AG04450 (cell line): ENCODE results near the gene PNMA8A. TPM values are rescaled to one million over a fixed set of nuclear protein-coding genes. Genes with fewer than 3 reads are reported as not detected.

Experiments used
- CTCF ChIA-PET: fragments of 300-600, 350-600 bp; formaldehyde crosslinking; extraction: SDS; loops from one replicate; lab custom pipeline; 2022; ENCODE audit warnings: antibody characterized with exemption, inconsistent platforms; lab: Charles Lee
- POLR2A ChIA-PET: fragments of 350-600 bp; formaldehyde crosslinking; extraction: SDS; loops from one replicate; lab custom pipeline; 2021; ENCODE audit warnings: antibody characterized with exemption, inconsistent platforms; lab: Yijun Ruan, JAX
- DNase-seq: peaks from one replicate; pipeline ENCODE4 v3.0.0-alpha.2; 2011; ENCODE audit warnings: low read depth, low spot score
- H3K27ac ChIP-seq: one replicate; pipeline ENCODE4 v1.5.1; 2012; ENCODE audit warnings: low read depth, low read length, control low read depth
- H3K27me3 ChIP-seq: one replicate; pipeline ENCODE4 v1.6.0; 2012; ENCODE audit warnings: low read length; ENCODE audit not compliant: control insufficient read depth, insufficient read depth
- H3K4me3 ChIP-seq: 2 replicates; pipeline ENCODE4 v1.5.1; 2011; ENCODE audit warnings: mild to moderate bottlenecking, low read depth, low read length, control low read depth
- H3K9me3 ChIP-seq: 2 replicates; pipeline ENCODE4 v1.5.1; 2012; ENCODE audit warnings: low read length; ENCODE audit not compliant: control insufficient read depth, insufficient read depth
- CTCF ChIP-seq: IDR thresholded peaks from 2 replicates; pipeline ENCODE4 v1.5.1; 2011; ENCODE audit warnings: low read depth, low read length, control low read depth, inconsistent platforms
- polyA minus RNA-seq: library from RNA; depleted of rRNA, polyadenylated mRNA; stranded (reverse); fragments of >200 nt; gene quantifications from 2 replicates; pipeline ENCODE4 v1.2.3, GENCODE V29; 2011; rRNA and poly(A)+ RNA removed
- polyA plus RNA-seq: library from polyadenylated mRNA; depleted of rRNA; stranded (reverse); fragments of >200 nt; gene quantifications from 2 replicates; pipeline ENCODE4 v1.2.3, GENCODE V29; 2011; rRNA removed

PNMA8A gene, protein sequence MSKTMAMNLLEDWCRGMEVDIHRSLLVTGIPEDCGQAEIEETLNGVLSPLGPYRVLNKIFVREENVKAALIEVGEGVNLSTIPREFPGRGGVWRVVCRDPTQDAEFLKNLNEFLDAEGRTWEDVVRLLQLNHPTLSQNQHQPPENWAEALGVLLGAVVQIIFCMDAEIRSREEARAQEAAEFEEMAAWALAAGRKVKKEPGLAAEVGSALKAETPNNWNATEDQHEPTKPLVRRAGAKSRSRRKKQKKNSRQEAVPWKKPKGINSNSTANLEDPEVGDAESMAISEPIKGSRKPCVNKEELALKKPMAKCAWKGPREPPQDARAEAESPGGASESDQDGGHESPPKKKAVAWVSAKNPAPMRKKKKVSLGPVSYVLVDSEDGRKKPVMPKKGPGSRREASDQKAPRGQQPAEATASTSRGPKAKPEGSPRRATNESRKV
- polyA plus RNA-seq (4.0 and 4.2 TPM in 2 replicates), polyA minus RNA-seq (1.9 and 2.7 TPM in 2 replicates)

DNA sequence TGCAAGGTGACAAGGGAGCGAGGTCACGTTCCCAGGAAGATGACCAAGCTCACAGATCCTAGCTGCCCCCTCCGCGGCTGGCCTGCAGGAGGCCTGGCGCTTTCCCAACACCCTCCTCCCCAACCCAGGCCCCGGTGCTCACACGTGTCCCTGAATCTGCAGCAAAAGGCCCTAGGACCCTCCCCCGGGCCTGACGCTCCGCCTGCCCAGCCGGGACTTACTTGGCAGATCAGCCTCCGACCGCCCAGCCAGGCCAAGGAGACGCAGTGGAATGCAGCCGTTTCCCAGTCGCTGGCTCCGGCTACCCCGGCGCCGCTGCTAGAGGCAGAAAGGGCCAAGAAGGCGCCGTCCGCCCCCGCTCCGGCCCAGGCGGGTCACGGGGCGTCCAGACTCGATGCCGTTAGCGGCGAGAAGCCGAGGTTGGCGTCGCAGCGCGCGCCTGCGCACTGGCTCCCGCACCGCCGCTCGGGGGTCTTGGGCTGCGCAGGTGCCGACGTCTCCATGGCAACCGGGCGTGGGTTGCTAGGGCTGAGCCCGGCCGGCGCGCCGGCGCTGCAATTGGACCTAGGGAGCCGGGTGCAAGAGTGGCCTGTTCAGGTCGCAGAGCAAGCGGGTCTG, at the start of gene PNMA8A:
PNMA8A (minus strand) TSS at position 448 of the 618 bp plus-strand sequence. CDS start 528 bp downstream, outside the sequence.
- H3K4me3 ChIP-seq = peak within 1 kb of the TSS; percentile 53
- H3K9me3 ChIP-seq = peaks cover 3% of the 10 kb centered on the region; the same call in 1 of the 2 replicates
- CTCF ChIA-PET = no interaction called here
- peak; percentile 31; the same call in 1 of the 2 replicates for TF ChIP-seq CTCF
- H3K27me3 ChIP-seq = no peaks in the 10 kb centered on the region
- no peak for DNase-seq
- POLR2A ChIA-PET = no interaction called here
- H3K27ac ChIP-seq = peak within 1 kb of the TSS; percentile 31

DNA sequence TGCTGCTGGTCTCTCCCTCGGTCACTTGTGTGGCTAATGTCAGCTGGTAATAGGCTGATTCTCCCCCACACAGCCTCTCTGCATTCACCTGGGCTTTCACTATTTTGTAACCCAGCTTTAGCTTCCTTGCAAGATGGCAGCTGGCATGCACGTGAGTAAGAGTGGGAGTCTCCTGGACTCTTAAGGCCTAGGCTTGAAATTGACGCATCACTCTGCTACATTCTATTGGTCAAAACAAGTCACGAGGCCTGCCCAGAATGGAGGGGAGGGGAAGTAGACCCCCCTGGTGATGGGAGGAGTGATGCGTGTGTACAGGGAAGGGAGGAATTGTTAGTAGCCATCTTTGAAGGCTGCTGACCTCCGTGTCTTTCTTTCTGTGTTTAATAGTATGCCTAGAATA, 49.3 kb upstream of the PNMA8A start:
- Histone ChIP-seq H3K27me3 (peaks cover 5% of the 10 kb centered on the region), H3K27ac (no peak overlapping the region), H3K4me3 (no peak overlapping the region), H3K9me3 (no peaks in the 10 kb centered on the region)
- DNase-seq = no peak
- CTCF ChIA-PET = interaction anchor here (0.9 to 1.7 kb wide), 3 partner anchors 9 to 22 kb away, joined by 3 to 9 read pairs (median 4); no protein-coding TSS in a partner anchor
- TF ChIP-seq CTCF = no peak
- POLR2A ChIA-PET = no interaction called here

DNA sequence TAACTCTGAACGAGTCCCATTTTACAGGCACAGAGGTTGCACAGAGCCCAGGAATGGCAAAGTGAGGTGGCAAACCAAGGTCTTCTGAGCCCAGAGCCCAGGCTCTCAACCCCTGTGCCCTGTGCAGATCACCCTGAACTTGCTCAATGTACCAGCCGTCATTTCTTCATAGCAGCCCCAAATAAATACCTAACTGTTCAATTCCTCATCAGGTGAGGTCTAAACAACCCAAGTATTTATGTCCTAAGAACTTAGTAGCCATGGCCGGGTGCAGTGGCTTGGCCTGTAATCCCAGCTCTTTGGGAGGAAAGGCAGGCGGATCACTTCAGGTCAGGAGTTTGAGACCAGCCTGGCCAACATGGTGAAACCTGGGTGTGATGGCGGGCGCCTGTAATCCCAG, 46.1 kb upstream of the PNMA8A start:
- Histone ChIP-seq H3K27me3 (peaks cover 5% of the 10 kb centered on the region), H3K27ac (no peak overlapping the region), H3K9me3 (no peaks in the 10 kb centered on the region), H3K4me3 (no peak overlapping the region)
- CTCF ChIA-PET = interaction anchor here (0.6 to 2.9 kb wide), 7 partner anchors 11 to 866 kb away, joined by 3 to 23 read pairs (median 4); partner anchors contain the start of gene CCDC8
- POLR2A ChIA-PET = no interaction called here
- no peak for DNase-seq
- no peak for TF ChIP-seq CTCF

DNA sequence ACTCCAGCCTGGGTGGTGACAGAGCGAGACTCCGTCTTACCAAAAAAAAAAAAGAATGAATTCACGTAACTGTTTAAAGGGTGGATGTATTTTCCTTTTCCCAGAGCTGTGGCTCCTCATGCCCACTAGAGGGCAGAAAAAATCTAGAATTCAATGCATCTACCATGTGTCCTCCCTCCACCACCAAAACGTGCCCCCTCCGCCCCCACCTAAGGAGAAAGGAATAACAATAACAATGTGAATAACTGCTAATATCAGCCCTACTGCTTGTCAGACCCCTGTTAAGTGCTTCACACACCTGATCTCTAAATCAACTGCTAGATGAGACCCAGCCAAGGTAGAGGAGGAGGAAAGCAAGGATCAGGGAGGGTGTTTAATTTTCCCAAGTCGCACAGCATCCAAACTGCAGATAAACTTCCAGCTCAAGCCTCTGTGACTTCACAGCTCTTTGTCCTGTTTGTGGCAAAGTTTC, 44.6 kb upstream of the PNMA8A start:
- TF ChIP-seq CTCF = peak; percentile 71
- DNase-seq = no peak
- CTCF ChIA-PET = interaction anchor here (0.5 to 2.9 kb wide), 15 partner anchors 9 to 497 kb away, joined by 3 to 23 read pairs (median 3); partner anchors contain the start of gene DACT3
- Histone ChIP-seq H3K4me3 (no peak overlapping the region), H3K27ac (no peak overlapping the region), H3K27me3 (peaks cover 7% of the 10 kb centered on the region), H3K9me3 (peaks cover 2% of the 10 kb centered on the region; the same call in 1 of the 2 replicates)
- POLR2A ChIA-PET = no interaction called here
